ENCODE results near the gene CBX2.

CBX2 gene

GRCh38 chr17:79822583-79823124 is 44.7 kb downstream of the CBX2 start:
- Histone ChIP-seq H3K9ac (ENCODE audit: low read length) (no peak overlapping the region), H3K27me3 (ENCODE audit: control insufficient read depth, insufficient read depth, low read length) (peaks cover 5% of the 10 kb centered on the region), H3K4me3 (ENCODE audit: low read length) (no peak overlapping the region), H3K4me1 (ENCODE audit: control insufficient read depth, insufficient read depth, low read length) (no peaks in the 10 kb centered on the region), H3K27ac (ENCODE audit: low read depth, low read length) (no peak overlapping the region), H3K36me3 (ENCODE audit: control insufficient read depth, insufficient read depth, low read length) (no peaks in the 10 kb centered on the region)

- peaks cover 5% of the 10 kb centered on the region for H3K27me3 ChIP-seq (ENCODE audit: control insufficient read depth, insufficient read depth, low read length)
- no peak overlapping the region for H3K4me3 ChIP-seq (ENCODE audit: low read length)
- no peak overlapping the region for H3K9ac ChIP-seq (ENCODE audit: low read length)
- no peaks in the 10 kb centered on the region for H3K4me1 ChIP-seq (ENCODE audit: control insufficient read depth, insufficient read depth, low read length)
- H3K27ac ChIP-seq (ENCODE audit: low read depth, low read length), result no peak overlapping the region
- no peaks in the 10 kb centered on the region for H3K36me3 ChIP-seq (ENCODE audit: control insufficient read depth, insufficient read depth, low read length)
These were observed 46.3 kb downstream of the CBX2 start for GRCh38 chr17:79824234-79824633.

DNA sequence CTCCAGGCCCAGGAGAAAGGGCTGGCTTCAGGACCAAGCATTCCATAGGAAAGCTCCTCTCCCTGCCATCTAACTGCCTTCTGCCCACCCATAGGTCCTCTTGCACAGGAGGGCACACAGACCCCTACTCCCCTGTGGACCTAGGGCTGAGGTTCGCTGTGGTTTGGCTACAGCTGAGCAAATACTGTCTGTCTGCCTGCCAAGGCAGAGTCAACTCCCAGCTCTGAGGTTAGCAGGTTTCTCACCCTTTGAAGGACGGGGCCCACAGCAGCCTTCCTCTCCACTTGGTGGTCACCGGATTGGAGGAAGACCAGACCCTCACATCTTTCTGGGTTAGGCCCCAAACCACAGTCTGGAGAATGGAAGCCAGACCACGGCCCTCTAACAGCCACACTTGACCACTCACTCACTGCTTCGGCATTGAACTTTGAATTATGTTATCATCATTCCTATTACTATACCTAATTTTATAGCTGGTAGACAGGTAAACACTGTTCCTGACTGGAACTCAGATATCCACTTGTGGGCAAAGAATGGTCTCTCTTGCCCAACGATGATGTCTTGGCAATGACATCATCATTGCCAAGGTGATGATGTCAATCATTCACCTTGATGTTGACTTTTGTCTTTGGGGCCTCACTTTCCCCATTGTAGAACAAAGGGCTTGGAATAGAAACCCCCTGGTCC is 47.1 kb downstream of the CBX2 start:
- Histone ChIP-seq H3K27me3 (ENCODE audit: control insufficient read depth, insufficient read depth, low read length) (peaks cover 5% of the 10 kb centered on the region), H3K4me3 (ENCODE audit: low read length) (no peak overlapping the region), H3K27ac (ENCODE audit: low read depth, low read length) (no peak overlapping the region), H3K4me1 (ENCODE audit: control insufficient read depth, insufficient read depth, low read length) (no peaks in the 10 kb centered on the region), H3K9ac (ENCODE audit: low read length) (no peak overlapping the region), H3K36me3 (ENCODE audit: control insufficient read depth, insufficient read depth, low read length) (no peaks in the 10 kb centered on the region)

DNA sequence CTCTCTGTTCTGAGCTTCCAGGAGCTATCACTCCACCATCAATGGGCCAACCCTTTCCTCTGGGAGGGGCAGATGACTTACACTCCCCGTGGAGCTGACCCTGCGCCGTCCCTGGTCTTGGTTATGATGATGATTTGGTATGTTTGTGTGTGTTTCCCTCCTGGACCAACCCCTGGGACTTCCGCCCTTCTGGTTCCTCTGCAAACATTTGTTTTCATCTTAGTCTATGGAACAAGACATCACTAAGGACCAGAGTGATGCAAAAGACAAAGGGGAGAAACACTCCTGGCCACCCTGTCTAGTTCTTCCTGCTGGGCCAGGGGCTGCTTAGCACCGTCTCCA is 47.6 kb downstream of the CBX2 start:
- Histone ChIP-seq H3K27me3 (ENCODE audit: control insufficient read depth, insufficient read depth, low read length) (peaks cover 2% of the 10 kb centered on the region), H3K27ac (ENCODE audit: low read depth, low read length) (no peak overlapping the region), H3K9ac (ENCODE audit: low read length) (no peak overlapping the region), H3K4me1 (ENCODE audit: control insufficient read depth, insufficient read depth, low read length) (no peaks in the 10 kb centered on the region), H3K36me3 (ENCODE audit: control insufficient read depth, insufficient read depth, low read length) (no peaks in the 10 kb centered on the region), H3K4me3 (ENCODE audit: low read length) (no peak overlapping the region)

DNA sequence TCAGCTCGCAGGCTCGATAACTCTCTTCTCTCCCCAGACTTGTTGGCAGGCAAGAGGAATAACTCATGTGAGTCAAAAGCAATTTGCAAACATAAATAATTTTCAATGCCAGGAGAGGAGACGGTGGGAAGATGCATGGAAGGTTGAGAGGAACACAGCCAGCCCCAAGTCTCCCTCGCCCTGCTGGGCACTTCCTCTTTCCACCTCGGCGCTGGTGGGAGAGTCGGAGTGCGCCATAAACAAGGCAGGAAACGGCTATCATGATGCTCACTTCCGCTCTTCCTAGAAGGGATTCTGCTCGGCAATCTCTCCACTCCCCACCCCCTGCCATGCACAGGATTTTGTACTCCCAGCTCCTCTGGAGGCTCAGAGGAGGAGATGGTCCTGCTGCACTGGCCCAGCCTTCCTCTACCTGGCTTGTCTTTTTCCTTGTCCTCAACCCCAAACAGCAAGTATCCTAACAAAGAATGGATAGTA is 48.3 kb downstream of the CBX2 start:
- H3K27me3 ChIP-seq (ENCODE audit: control insufficient read depth, insufficient read depth, low read length), result peaks cover 2% of the 10 kb centered on the region
- H3K36me3 ChIP-seq (ENCODE audit: control insufficient read depth, insufficient read depth, low read length), result no peaks in the 10 kb centered on the region
- H3K27ac ChIP-seq (ENCODE audit: low read depth, low read length), result no peak overlapping the region
- no peak overlapping the region for H3K4me3 ChIP-seq (ENCODE audit: low read length)
- H3K9ac ChIP-seq (ENCODE audit: low read length), result no peak overlapping the region
- H3K4me1 ChIP-seq (ENCODE audit: control insufficient read depth, insufficient read depth, low read length), result no peaks in the 10 kb centered on the region

DNA sequence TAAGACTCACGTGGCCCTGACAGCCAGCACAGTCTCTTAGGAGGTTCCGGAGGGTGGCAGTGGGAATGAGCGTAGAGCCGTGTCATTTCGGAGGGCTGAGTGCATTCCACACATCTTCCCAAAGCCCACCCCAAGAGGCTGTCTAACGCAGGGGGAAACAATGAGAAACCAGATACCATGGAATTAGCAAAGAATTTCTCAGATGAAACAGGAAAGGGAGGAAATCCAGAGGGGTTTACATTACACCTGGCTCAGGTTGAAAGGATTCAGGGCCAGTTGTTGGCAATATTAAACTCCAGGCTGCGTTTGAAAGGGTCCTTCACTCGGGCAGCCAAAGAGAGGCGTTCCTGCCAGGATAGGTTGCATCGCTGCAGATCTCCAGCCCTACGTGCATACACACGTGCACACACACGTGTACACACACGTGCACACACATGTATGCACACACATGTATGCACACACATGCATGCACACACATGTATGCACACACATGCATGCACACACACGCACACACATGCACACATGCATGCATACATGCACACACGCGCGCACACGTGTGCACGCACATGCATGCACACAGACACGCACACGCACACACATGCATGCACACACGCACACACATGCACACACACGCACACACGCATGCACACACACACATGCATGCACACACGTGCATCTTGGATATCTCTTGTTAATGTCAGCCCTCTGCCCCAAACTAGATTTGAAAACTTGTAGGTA is 49.1 kb downstream of the CBX2 start:
- H3K4me3 ChIP-seq (ENCODE audit: low read length), result no peak overlapping the region
- no peak overlapping the region for H3K27ac ChIP-seq (ENCODE audit: low read depth, low read length)
- no peaks in the 10 kb centered on the region for H3K4me1 ChIP-seq (ENCODE audit: control insufficient read depth, insufficient read depth, low read length)
- no peaks in the 10 kb centered on the region for H3K36me3 ChIP-seq (ENCODE audit: control insufficient read depth, insufficient read depth, low read length)
- H3K9ac ChIP-seq (ENCODE audit: low read length), result no peak overlapping the region
- H3K27me3 ChIP-seq (ENCODE audit: control insufficient read depth, insufficient read depth, low read length), result peaks cover 2% of the 10 kb centered on the region

GRCh38 chr17:79829004-79829403 is 51.1 kb downstream of the CBX2 start:
- no peaks in the 10 kb centered on the region for H3K36me3 ChIP-seq (ENCODE audit: control insufficient read depth, insufficient read depth, low read length)
- peaks cover 2% of the 10 kb centered on the region for H3K27me3 ChIP-seq (ENCODE audit: control insufficient read depth, insufficient read depth, low read length)
- H3K4me1 ChIP-seq (ENCODE audit: control insufficient read depth, insufficient read depth, low read length), result no peaks in the 10 kb centered on the region
- H3K9ac ChIP-seq (ENCODE audit: low read length), result no peak overlapping the region
- H3K4me3 ChIP-seq (ENCODE audit: low read length), result no peak overlapping the region
- H3K27ac ChIP-seq (ENCODE audit: low read depth, low read length), result no peak overlapping the region

DNA sequence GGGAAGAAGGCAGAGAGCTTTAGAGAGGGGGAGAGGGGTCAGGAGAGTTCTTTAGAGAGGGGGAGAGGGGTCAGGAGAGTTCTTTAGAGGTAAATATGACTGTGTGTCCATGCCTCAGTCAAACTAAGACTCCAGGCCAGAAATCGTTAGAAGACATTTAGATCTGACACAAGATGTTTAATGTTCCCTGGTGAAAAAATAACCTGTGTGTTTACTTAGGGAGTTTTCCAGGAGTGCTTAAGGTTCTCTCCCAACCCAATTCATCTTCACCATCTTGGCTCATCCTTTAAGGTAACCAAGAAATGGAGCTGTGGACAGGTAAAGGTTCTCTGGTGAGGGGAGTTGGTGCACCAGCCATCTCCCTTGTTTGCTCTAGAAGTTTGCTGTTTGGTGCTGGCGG is 51.5 kb downstream of the CBX2 start:
- Histone ChIP-seq H3K4me3 (ENCODE audit: low read length) (no peak overlapping the region), H3K9ac (ENCODE audit: low read length) (no peak overlapping the region), H3K27me3 (ENCODE audit: control insufficient read depth, insufficient read depth, low read length) (peaks cover 2% of the 10 kb centered on the region), H3K36me3 (ENCODE audit: control insufficient read depth, insufficient read depth, low read length) (no peaks in the 10 kb centered on the region), H3K4me1 (ENCODE audit: control insufficient read depth, insufficient read depth, low read length) (no peaks in the 10 kb centered on the region), H3K27ac (ENCODE audit: low read depth, low read length) (no peak overlapping the region)

GRCh38 chr17:79830303-79830702 is 52.4 kb downstream of the CBX2 start:
- Histone ChIP-seq H3K9ac (ENCODE audit: low read length) (no peak overlapping the region), H3K4me1 (ENCODE audit: control insufficient read depth, insufficient read depth, low read length) (no peaks in the 10 kb centered on the region), H3K27ac (ENCODE audit: low read depth, low read length) (no peak overlapping the region), H3K4me3 (ENCODE audit: low read length) (no peak overlapping the region), H3K27me3 (ENCODE audit: control insufficient read depth, insufficient read depth, low read length) (peaks cover 2% of the 10 kb centered on the region), H3K36me3 (ENCODE audit: control insufficient read depth, insufficient read depth, low read length) (peaks cover 4% of the 10 kb centered on the region)

- H3K9ac ChIP-seq (ENCODE audit: low read length), result no peak overlapping the region
- no peak overlapping the region for H3K27ac ChIP-seq (ENCODE audit: low read depth, low read length)
- peaks cover 2% of the 10 kb centered on the region for H3K27me3 ChIP-seq (ENCODE audit: control insufficient read depth, insufficient read depth, low read length)
- H3K36me3 ChIP-seq (ENCODE audit: control insufficient read depth, insufficient read depth, low read length), result peaks cover 4% of the 10 kb centered on the region
- no peak overlapping the region for H3K4me3 ChIP-seq (ENCODE audit: low read length)
- no peaks in the 10 kb centered on the region for H3K4me1 ChIP-seq (ENCODE audit: control insufficient read depth, insufficient read depth, low read length)
These were observed 52.9 kb downstream of the CBX2 start for GRCh38 chr17:79830763-79831264.

DNA sequence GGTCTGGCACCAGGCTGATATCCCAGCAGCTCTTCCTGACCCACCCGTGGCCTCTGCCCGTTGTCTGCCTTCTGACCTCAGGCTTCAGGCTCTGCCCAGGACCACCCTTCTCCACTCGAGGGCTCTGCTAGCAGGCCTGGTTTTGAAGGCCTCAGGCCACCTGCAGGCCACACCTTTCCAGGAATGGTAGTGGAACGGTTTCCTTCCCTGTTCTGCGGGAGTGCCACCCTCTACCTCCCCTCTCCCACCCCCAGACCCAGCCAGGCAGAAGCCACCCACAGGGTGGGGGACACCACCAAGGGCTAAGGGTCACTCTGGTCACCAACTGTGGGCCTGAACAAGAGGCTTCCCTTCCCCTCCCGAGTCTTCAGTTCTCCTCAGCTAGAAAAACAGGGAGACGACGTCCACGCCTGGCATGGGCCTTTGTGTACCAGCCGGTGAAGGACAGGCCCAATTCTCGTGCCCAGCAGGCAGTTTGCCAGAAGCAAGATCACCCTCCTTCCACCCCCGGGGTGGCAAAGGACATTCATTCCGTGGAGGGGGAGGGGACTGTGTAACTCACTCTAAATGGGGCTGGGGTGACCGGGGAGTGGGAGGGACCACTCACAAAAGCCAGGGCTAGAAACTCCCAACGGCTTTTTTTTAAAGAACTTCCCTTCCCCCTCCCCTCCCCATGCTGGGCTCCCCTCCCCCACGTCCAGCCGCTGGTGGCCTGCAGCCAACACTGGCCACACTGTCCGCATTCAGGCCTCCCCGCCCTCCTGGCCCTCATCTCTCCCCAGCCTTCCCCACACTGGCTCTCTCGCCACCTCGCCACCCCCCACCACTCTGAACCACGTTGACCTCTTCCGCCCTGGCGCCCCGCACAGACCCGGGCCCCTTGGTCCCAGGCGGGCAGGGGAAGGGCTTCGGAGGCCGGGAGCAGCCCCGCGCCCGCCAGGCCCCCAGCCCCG is 53.6 kb downstream of the CBX2 start:
- H3K9ac ChIP-seq (ENCODE audit: low read length), result no peak overlapping the region
- no peak overlapping the region for H3K4me3 ChIP-seq (ENCODE audit: low read length)
- H3K4me1 ChIP-seq (ENCODE audit: control insufficient read depth, insufficient read depth, low read length), result no peaks in the 10 kb centered on the region
- no peak overlapping the region for H3K27ac ChIP-seq (ENCODE audit: low read depth, low read length)
- peaks cover 2% of the 10 kb centered on the region for H3K27me3 ChIP-seq (ENCODE audit: control insufficient read depth, insufficient read depth, low read length)
- peaks cover 4% of the 10 kb centered on the region for H3K36me3 ChIP-seq (ENCODE audit: control insufficient read depth, insufficient read depth, low read length)

Data from rectal smooth muscle tissue (tissue), 1 donor.